NCI-H446 (cell line): ENCODE data around the gene MEN1.

Experiments
- DNase-seq, 2 experiments: peaks; one replicate each; lab custom pipeline; 2025; lab: John Stamatoyannopoulos, UW

MEN1 gene

GRCh38 chr11:64784813-64785581, 25.4 kb downstream of the MEN1 start:
- DNase-seq: no peak

GRCh38 chr11:64778473-64779298, 31.7 kb downstream of the MEN1 start, which contains the start of gene SF1:
SF1 (minus strand) TSS chr11:64778542; CDS start chr11:64778392, 150 bp downstream.
- DNase-seq: peak; percentile 100

GRCh38 chr11:64778223-64778472, 32.2 kb downstream of the MEN1 start:
- DNase-seq: no peak

- peak; percentile 47 to 87 for DNase-seq
These were observed 32.7 kb downstream of the MEN1 start for GRCh38 chr11:64777449-64778222.

- no peak for DNase-seq
These were observed 33.5 kb downstream of the MEN1 start for GRCh38 chr11:64776875-64777274.

DNA sequence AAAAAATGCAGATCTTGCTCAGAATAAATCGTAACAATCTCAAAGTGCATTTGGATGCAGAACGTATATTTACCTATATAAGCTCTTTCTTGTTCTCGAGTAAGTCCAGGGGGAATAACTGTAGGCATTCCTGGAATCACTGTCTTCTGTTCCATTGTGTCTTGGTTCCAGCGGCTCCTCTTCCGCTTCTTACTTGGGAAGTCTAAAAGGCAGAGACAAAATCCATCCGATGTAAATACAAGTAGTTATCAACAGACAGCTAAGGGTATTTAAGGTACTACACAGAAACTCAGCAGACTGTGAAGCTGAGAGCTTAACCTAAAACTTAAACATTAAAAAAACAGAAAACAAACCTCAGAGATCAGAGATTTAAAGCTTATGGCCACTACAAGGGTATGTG, 33.9 kb downstream of the MEN1 start:
- no peak for DNase-seq

DNA sequence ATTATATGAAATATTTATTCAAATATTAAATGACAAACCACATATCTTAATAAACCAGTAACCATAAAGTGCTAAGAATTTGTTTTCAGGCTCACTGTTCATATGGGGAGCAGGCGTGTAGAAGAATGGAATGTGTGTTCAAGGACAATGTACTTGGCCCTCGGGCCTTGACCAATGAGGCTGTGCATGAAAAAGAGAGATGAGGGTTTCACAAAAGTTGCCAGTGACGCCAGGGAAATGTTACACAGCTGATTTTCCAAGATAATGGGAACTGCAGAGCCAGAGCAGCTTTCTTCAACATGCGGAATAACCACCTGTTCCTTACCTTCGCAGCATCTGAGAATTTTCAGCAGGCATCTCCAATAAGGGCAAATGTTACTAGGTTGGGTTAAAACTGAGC, 36.2 kb downstream of the MEN1 start:
- DNase-seq: no peak

DNA sequence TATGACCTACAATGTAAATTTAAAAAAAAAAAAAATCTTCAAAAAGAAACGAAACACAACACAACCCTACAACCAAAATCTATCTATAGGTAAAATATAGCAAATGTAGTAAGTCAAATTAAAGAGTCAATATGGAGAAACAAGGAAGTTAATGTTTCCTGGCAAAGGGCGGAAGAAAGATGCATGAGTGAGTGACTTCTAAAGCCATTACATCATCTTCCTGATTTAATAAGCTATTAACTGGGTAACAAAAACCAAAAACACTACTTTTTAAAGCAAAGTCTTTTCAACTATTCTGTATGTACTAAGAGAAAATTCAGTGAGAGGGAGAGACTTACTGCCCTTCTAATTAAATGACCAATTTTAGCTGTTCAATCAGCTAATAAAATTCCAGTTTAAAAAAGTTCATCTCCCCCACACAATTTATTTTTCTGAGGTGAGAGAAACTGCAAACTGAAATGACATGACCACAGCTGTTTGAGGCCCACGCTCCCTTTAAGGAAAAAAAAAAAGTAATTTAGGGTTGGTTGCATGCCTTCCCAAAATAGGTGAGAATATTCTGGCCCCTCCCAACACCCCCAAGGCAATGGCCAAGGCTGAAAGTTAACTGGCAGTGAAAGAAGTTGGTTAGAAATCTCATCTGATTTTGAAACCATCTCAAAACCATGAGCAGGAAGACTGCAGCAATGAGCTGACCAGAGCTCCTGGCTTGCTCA, 37.9 kb downstream of the MEN1 start:
- DNase-seq: no peak

- DNase-seq: no peak
These were observed 38.5 kb downstream of the MEN1 start for GRCh38 chr11:64771861-64772260.

- DNase-seq: no peak
These were observed 40.2 kb downstream of the MEN1 start for GRCh38 chr11:64770120-64770519.

- no peak for DNase-seq
These were observed 41.1 kb downstream of the MEN1 start for GRCh38 chr11:64769283-64769682.

GRCh38 chr11:64768300-64768694, 42.1 kb downstream of the MEN1 start:
- DNase-seq: no peak

GRCh38 chr11:64767344-64768299, 42.7 kb downstream of the MEN1 start:
- peak; percentile 40 to 54 for DNase-seq

- no peak for DNase-seq
These were observed 43.5 kb downstream of the MEN1 start for GRCh38 chr11:64766881-64767280.

GRCh38 chr11:64765851-64766665, 44.3 kb downstream of the MEN1 start:
- DNase-seq: no peak

- DNase-seq: no peak
These were observed 45.0 kb downstream of the MEN1 start for GRCh38 chr11:64765291-64765850.

DNA sequence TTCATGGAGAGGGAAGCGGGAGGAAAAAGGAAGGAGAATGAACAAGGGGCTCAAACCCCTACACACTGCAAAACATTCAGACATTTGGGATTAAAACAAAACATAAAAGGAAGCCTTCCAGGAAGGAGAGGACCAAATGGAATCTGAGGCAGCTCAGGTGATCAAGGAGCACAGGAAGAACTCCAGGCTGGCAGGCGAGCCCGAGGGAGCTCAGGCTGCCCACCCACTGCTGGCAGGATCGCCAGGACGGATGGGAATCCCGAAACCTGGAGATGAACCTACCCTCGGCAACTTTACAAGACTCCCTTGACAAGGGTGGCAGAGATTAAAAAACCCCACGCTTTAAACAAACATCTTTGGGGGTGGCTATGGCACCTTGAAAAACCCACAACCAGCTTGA, 45.6 kb downstream of the MEN1 start:
- DNase-seq: no peak

- DNase-seq: no peak
These were observed 46.2 kb downstream of the MEN1 start for GRCh38 chr11:64764040-64764611.

GRCh38 chr11:64763526-64764039, 46.8 kb downstream of the MEN1 start:
- no peak for DNase-seq
